ENCODE measurements around the gene AGAP4.
"Not testable (repeated sequence)": the region's sequence is repeated elsewhere in the genome, so short reads cannot be mapped to it uniquely, and the experiment has no call there.

The AGAP4 gene

GRCh38 chr10:45790694-45791426, 56.4 kb downstream of the AGAP4 start:
- not testable (repeated sequence) for DNase-seq (ENCODE audit: low read depth in 2 of 2)

DNA sequence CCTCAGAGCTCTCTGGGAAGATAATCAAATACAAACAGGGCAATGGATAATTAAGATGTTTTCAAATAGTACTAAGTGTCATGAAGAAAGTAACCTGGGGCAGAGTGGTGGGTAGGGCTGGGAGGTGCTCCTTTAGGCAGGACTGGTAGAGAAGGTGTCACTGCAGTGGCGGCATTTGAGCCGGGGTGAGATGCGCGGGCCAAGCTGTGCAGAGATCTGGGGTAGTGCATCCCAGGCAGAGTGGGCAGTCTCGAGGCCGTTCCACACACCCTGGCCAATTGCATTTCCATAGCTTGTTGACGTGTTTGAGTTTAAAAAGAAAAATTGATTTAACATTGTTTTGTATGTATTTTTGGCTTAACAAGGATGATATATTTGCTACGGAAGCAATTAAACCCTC, 57.3 kb downstream of the AGAP4 start:
- DNase-seq (ENCODE audit: low read depth in 2 of 2), result not testable (repeated sequence)

- not testable (repeated sequence) for DNase-seq (ENCODE audit: low read depth in 2 of 2)
These were observed 60.0 kb downstream of the AGAP4 start for GRCh38 chr10:45787212-45787741.

- DNase-seq (ENCODE audit: low read depth in 2 of 2), result not testable (repeated sequence)
These were observed 61.1 kb downstream of the AGAP4 start for GRCh38 chr10:45786217-45786616.
